ENCODE data around the gene AP2A2.

The AP2A2 gene

DNA sequence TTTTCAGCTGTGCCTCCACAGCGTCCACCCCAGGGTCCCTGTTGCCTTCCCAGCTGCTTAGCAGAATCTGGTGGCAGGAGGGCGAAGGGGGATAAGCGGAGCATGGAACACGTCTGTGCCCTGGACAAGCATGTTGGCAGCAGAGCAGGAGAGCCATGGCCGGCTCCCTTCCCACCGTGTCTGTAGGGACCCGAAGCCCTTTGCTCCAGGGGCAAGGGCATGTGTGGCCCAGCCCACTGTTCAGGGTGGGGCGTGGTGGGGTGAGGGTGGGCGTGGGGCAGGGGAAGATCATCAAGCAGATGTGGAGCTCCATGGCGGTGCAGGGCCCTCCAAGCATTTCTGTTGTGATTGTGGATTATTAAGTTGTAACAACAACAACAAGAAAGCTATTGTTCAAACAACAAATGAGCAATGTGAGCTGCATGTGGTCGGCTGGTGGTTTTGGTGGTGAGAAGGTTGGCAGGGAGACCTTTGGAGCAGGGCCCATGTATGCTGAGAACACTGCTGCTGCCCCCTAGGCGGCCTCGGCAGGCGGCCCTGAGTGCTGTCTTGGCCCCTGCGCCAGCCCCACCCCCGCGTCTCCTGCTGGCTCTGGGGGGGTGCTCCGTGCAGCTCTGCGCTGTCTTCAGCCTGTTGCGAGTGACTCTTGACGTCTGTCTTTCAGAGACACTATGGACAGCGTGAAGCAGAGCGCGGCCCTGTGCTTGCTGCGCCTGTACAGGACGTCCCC is 50.9 kb downstream of the AP2A2 start:
- H3K4me3 ChIP-seq (ENCODE audit: low read length), result no peak overlapping the region

DNA sequence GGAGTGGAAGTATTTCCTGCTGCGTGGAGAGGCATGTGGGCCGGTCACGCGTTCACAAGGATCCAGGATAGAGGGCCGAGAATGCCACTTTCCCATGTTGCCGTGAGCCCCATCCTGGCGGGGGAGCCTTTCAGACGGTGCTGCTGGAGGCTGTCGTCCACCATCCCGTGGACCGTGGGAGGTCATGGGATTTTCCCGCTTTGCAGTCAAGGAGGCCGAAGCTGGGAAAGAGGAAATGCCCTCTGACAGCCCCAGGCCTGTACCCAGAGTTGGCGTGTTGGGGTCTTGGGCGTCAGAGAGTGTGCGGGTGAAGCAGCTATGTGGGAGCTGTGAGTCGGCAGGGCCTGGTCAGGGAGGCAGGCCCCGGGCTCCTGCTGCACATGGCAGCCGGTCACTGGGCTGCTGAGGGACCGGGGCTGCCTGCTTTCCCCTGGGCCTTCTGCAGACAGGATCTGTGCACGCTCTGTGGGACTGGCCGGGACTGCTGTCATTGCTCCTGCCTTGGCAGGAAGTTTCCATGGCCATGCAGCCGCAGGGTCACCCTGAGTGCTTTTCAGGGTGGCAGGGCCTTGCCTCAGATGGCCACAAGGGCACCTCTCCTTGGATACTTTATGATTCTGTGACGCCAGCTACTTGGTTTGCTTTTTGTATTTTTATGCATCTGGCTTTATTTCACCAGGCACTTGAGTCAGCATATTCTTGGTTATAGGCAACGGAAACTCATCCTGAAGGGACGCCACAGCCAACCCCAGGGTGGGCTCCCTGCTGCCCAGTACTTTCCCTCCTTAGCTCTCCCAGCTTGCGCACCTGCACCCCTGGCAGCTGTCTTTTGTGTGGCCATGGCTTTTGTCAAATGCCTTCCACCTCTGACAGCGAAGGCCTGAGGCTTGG is 52.4 kb downstream of the AP2A2 start:
- no peak for TF ChIP-seq CTCF (conservative IDR thresholded peaks at IDR 0.05; ENCODE audit: low read depth, low read length)
- no peak overlapping the region for H3K4me3 ChIP-seq (ENCODE audit: low read length)
- DNase-seq (ENCODE audit: low read depth), result no peak

More for the DNA sequence above, 50.9 kb downstream of the AP2A2 start:
- peak; percentile 35 for TF ChIP-seq CTCF (conservative IDR thresholded peaks at IDR 0.05; ENCODE audit: low read depth, low read length)
- no peak for DNase-seq (ENCODE audit: low read depth)

- no peak for TF ChIP-seq CTCF (conservative IDR thresholded peaks at IDR 0.05; ENCODE audit: low read depth, low read length)
These were observed 53.1 kb downstream of the AP2A2 start for GRCh38 chr11:978781-979180.

DNA sequence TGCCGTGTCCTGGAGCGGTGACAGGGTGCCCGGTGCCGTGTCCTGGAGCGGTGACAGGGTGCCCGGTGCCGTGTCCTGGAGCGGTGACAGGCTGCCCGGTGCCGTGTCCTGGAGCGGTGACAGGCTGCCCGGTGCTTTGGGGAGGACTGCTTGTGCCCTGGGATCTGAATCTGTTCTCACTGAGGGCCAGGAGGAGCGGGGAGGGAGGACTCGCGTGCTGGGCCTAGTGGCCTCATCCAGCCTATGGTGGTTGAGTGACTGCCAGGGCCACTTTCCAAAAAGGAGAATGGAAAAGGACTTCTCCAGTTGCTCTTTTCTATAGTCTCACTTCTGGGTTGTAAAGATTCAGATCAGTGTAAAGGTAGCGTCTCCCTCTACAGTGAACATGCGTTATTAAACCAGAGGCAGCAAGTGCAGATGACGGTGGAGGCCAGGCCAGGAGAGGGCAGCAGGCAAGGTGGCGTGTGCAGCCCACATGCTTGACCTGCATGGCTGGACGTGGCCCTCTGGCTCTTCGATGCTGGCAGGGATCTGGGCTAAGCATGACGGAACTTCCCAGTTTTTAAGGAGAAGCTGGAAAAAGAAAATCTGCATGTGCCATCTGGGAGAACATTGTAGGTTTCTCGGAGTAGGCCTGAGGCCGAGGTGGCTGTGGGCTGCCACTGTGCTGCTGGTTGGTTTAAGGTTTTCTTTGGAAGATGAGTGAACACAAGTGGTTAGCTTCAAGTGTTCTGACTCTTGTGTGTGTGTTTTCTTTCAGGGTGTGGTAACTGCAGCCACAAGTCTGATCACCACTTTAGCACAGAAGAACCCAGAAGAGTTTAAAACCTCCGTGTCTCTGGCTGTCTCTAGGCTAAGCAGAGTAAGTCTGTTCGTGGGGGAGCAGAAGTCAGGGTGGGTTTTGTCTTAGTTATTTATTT is 55.0 kb downstream of the AP2A2 start:
- no peak overlapping the region for H3K4me3 ChIP-seq (ENCODE audit: low read length)
- no peak for DNase-seq (ENCODE audit: low read depth)
- no peak for TF ChIP-seq CTCF (conservative IDR thresholded peaks at IDR 0.05; ENCODE audit: low read depth, low read length)

More at GRCh38 chr11:978781-979180, 53.1 kb downstream of the AP2A2 start:
- DNase-seq (ENCODE audit: low read depth), result no peak
- no peak overlapping the region for H3K4me3 ChIP-seq (ENCODE audit: low read length)

DNA sequence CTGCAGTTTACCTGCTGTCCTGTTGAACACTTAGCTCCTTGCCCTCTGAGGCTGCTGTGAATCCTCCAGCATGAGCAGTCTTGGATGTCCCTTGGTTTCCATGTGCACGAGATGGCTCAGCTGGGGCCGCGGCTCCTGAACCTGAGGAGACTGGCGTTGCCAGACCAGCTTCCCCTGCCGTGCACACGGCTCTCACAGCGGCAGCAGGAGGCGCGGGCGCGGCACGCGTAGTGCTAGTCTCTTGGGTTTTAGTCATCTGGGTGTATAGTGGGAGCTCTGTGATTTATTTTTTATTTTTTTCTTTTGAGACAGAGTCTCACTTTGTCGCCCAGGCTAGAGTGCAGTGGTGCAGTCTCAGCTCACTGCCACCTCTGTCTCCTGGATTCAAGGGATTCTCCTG is 56.1 kb downstream of the AP2A2 start:
- no peak for TF ChIP-seq CTCF (conservative IDR thresholded peaks at IDR 0.05; ENCODE audit: low read depth, low read length)
- DNase-seq (ENCODE audit: low read depth), result no peak
- no peak overlapping the region for H3K4me3 ChIP-seq (ENCODE audit: low read length)

DNA sequence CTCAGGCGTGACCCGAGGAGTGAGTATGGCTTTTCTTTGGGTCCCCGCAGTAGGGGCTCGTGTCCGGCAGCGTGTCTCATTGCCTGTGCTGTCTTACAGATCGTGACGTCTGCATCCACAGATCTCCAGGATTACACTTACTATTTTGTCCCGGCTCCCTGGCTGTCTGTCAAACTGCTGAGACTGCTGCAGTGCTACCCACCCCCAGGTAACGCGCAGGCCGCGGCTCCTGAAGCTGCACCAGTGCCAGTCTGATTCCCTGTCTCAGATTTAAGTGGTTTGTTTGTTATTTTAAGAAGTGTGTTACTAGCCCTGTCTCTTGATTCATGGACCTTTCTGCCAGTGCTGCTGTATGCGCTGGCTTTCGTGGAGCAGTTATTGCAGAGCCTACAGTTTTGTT is 58.9 kb downstream of the AP2A2 start:
- no peak for TF ChIP-seq CTCF (conservative IDR thresholded peaks at IDR 0.05; ENCODE audit: low read depth, low read length)
- no peak for DNase-seq (ENCODE audit: low read depth)
- no peak overlapping the region for H3K4me3 ChIP-seq (ENCODE audit: low read length)

Data from retinal pigment epithelial cell (primary cell).